ENCODE data around the gene ULK3. TPM values are rescaled to one million over a fixed set of nuclear protein-coding genes. Genes with fewer than 3 reads are reported as not detected.

The ULK3 gene
- total RNA-seq, 1 experiment from 2014 or later, result 38.9 TPM

- ChIA-PET POLR2A (interaction anchor here (0.6 to 1.3 kb wide), 2 partner anchors 21 to 122 kb away, joined by 3 read pairs; no protein-coding TSS in a partner anchor), CTCF (interaction anchor here (0.7 to 5.0 kb wide), 16 partner anchors 8 to 412 kb away, joined by 3 to 40 read pairs (median 7); partner anchors contain the start of genes CPLX3 and CSK)
- ATAC-seq (no peak; the same call in 1 of the 2 replicates), DNase-seq (ENCODE audit: low spot score) (no peak)
- no peak overlapping the region for H3K4me3 Mint-ChIP-seq
- H3K4me1 Mint-ChIP-seq, result peaks cover 6% of the 10 kb centered on the region
- H3K36me3 Mint-ChIP-seq, result no peaks in the 10 kb centered on the region; the same call in 1 of the 2 replicates
- TF ChIP-seq HMGA2 (CRISPR knock-in tag; IDR thresholded peaks at IDR 0.05) (no peak), IRF2 (CRISPR knock-in tag; IDR thresholded peaks at IDR 0.05; ENCODE audit: borderline replicate concordance, low read depth) (no peak), ETV6 (CRISPR knock-in tag; IDR thresholded peaks at IDR 0.05) (no peak), ZNF219 (CRISPR knock-in tag; IDR thresholded peaks at IDR 0.05; ENCODE audit: borderline replicate concordance) (no peak), MLX (CRISPR knock-in tag; IDR thresholded peaks at IDR 0.05) (no peak), NR3C1 (CRISPR knock-in tag; conservative IDR thresholded peaks at IDR 0.05; ENCODE audit: low read depth) (no peak), ERG (CRISPR knock-in tag; IDR thresholded peaks at IDR 0.05) (no peak), NR1H2 (CRISPR knock-in tag; IDR thresholded peaks at IDR 0.05) (no peak), OVOL2 (CRISPR knock-in tag; IDR thresholded peaks at IDR 0.05; ENCODE audit: borderline replicate concordance) (no peak), ZNF281 (CRISPR knock-in tag; IDR thresholded peaks at IDR 0.05) (no peak), ZNF263 (CRISPR knock-in tag; IDR thresholded peaks at IDR 0.05; ENCODE audit: low read depth) (no peak), ATF2 (CRISPR knock-in tag; IDR thresholded peaks at IDR 0.05; ENCODE audit: borderline replicate concordance, low read depth) (no peak), SOX15 (CRISPR knock-in tag; IDR thresholded peaks at IDR 0.05) (no peak), JAZF1 (CRISPR knock-in tag; IDR thresholded peaks at IDR 0.05) (no peak)
- H3K27ac Mint-ChIP-seq, result no peak overlapping the region
- H3K27me3 Mint-ChIP-seq (ENCODE audit: low read depth), result no peaks in the 10 kb centered on the region
- no peaks in the 10 kb centered on the region for H3K9me3 Mint-ChIP-seq
Observed at GRCh38 chr15:74808078-74808839, 34.7 kb downstream of the ULK3 start.

GRCh38 chr15:74807282-74807681 is 35.7 kb downstream of the ULK3 start:
- ATAC-seq (no peak), DNase-seq (ENCODE audit: low spot score) (no peak)
- Mint-ChIP-seq H3K27ac (no peak overlapping the region), H3K4me3 (no peak overlapping the region), H3K36me3 (peaks cover under 1% of the 10 kb centered on the region; the same call in 1 of the 2 replicates), H3K4me1 (peaks cover 6% of the 10 kb centered on the region), H3K9me3 (no peaks in the 10 kb centered on the region), H3K27me3 (ENCODE audit: low read depth) (no peaks in the 10 kb centered on the region)
- ChIA-PET POLR2A (interaction anchor here (0.6 to 1.3 kb wide), 2 partner anchors 20 to 229 kb away, joined by 3 read pairs; no protein-coding TSS in a partner anchor), CTCF (interaction anchor here (0.7 to 5.0 kb wide), 8 partner anchors 14 to 172 kb away, joined by 3 to 40 read pairs (median 9); partner anchors contain the start of genes CPLX3 and CSK)
- TF ChIP-seq TEAD1 (CRISPR knock-in tag; IDR thresholded peaks at IDR 0.05), result no peak
- TF ChIP-seq OVOL2 (CRISPR knock-in tag; IDR thresholded peaks at IDR 0.05; ENCODE audit: borderline replicate concordance), result no peak
- TF ChIP-seq SOX15 (CRISPR knock-in tag; IDR thresholded peaks at IDR 0.05), result no peak
- TF ChIP-seq AR (CRISPR knock-in tag; IDR thresholded peaks at IDR 0.05), result no peak
- TF ChIP-seq ZNF512 (CRISPR knock-in tag; IDR thresholded peaks at IDR 0.05; ENCODE audit: borderline replicate concordance), result no peak
- TF ChIP-seq FOXK1 (CRISPR knock-in tag; IDR thresholded peaks at IDR 0.05), result no peak
- no peak for TF ChIP-seq GTF2I (CRISPR knock-in tag; conservative IDR thresholded peaks at IDR 0.05)
- no peak for TF ChIP-seq IRF1 (CRISPR knock-in tag; IDR thresholded peaks at IDR 0.05)

All from WTC11 (cell line).